Measurements from ENCODE around the gene ZNF236. TPM values are rescaled to one million over a fixed set of nuclear protein-coding genes. Genes with fewer than 3 reads are reported as not detected.
"Not testable (repeated sequence)": the region's sequence is repeated elsewhere in the genome, so short reads cannot be mapped to it uniquely, and the experiment has no call there.

ZNF236 gene
- total RNA-seq, 1 donor from 2014 or later: 11.7 TPM

- ATAC-seq (ENCODE audit: poor library complexity) (no peak), DNase-seq (no peak)
- intact Hi-C loops (cut with DNase I): no loop called here
Observed at GRCh38 chr18:76988827-76989646, 166.7 kb downstream of the ZNF236 start.

GRCh38 chr18:76989647-76990190, 167.4 kb downstream of the ZNF236 start:
- ATAC-seq (ENCODE audit: poor library complexity) (no peak), DNase-seq (no peak)
- intact Hi-C loops (cut with DNase I): no loop called here

DNA sequence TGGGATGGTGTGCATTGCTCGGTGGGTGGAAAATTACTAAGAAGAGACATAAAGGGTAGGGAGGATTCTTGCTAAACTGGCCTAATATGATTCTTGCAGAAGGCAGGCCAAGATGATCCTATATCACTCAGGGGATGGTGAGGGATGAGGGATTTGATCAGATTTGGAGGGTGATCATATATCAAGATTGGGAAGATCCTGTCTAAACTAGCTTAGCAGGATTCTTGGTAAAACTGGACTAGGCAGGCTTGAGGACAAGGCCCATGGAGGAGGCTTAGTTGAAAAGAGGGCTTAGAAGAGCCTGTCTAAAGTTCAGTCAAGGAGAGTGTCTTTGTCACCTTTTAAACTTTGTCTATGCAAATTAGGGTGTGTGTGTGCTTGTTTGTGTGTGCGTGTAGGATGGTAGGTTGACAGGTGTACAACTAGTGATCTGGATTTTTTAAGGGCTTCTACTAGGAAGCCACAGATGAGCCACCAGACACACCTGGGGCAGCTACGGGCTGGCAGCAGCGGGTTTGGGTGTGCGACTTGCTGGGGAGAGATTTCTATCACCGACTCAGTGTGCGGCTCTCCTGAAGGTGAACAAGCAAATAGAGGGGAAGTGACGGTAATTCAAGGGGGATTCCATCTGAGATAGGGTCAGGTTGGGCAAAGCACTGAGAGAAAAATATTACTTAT, 168.1 kb downstream of the ZNF236 start:
- ATAC-seq (ENCODE audit: poor library complexity); DNase-seq; intact Hi-C loops (cut with DNase I): not testable (repeated sequence)

DNA sequence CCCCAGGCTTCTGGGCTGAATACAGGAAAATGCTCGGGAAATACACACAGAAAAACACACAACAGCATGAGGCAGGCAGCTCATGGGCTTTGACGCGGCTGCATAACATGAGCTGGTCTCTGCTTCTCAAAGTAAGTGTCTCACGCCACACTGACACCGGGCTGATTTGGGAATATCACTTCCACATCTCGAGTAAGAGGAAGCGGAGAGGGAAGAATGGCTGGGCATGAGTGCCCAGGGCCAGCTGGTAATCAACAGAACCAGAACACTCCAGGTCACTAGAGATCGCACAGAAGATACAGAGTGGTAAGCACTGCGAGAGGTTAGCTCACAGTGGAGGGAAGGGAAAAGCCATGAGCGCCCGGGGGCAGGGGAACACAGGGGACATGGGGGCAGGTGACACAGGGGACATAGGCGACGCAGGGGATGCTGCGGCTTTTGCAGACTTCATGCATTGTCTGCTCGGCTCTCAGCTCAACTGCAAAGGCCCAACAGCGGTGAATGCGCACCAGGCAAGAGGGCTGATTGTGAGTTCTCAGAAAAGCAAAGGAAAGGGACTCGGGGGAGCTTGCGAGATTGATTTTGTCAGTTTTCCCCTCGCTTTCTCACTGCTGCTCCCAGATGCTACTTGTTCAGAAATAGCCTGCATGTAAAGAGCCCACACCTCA, 168.8 kb downstream of the ZNF236 start:
- intact Hi-C loops (cut with DNase I): no loop called here
- no peak for DNase-seq
- ATAC-seq (ENCODE audit: poor library complexity): peak; percentile 44

- intact Hi-C loops (cut with DNase I): no loop called here
- ATAC-seq (ENCODE audit: poor library complexity): no peak
- DNase-seq: no peak
Observed at GRCh38 chr18:76992226-76993084, 170.1 kb downstream of the ZNF236 start.

DNA sequence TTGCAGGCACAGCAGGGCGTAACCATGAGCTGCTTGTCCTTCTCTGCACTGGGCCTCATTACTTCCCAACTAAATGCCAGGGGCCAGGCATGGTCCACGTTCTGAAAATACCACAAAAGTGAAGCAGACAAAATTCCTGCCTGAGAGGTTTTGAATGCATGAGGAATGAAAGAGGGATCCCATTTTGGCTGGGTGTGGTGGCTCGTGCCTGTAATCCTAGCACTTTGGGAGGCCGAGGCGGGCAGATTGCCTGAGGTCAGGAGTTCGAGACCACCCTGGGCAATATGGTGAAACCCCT, 170.7 kb downstream of the ZNF236 start:
- intact Hi-C loops (cut with DNase I): no loop called here
- no peak for ATAC-seq (ENCODE audit: poor library complexity)

DNA sequence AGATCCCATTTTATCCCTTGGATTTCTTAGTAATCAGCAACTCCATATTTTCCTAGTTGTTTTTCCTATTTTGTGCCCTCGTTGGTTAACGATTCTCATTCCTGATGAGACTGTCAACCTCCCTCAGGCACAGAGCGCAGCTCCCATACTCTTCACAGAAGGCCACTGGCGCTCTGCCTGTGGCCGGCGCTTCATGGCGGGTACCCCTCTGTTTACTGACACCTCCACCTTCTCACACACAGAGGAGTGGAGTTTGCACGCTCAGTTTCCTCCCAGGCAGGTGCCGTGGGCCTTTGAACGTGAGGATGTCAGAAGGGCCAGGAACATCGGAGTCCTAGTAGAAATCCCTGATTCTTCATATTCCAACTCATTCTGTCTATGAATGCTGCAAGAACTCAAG, 171.2 kb downstream of the ZNF236 start:
- ATAC-seq (ENCODE audit: poor library complexity) (no peak), DNase-seq (no peak)
- intact Hi-C loops (cut with DNase I): no loop called here

More for the DNA sequence above, 170.7 kb downstream of the ZNF236 start:
- DNase-seq: no peak

DNA sequence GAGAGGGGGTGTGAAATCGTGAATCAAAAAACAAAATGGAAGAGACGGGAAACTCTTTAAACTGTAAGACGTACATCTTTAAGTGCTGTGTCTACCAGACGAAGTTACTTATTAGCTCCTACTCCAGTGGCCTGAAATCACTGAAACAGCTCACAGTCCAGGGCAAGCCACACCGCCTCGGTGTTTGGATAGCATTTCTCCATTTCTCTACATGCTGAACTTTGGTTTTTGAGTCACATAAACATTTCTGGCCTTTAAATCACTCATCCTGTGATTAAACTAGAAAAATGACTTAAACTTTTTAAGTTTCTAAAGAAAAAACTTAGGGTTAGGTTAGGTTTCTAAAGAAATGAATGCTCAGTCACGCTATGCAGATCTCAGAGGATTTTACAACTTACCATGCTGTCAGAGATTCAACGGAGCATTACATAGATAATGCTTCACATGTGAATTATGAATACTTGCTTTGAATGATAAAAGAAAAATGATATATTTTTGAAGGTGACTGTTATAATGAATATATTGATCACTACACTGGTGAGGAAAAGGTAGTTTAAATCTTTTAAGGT, 171.8 kb downstream of the ZNF236 start:
- intact Hi-C loops (cut with DNase I): no loop called here
- DNase-seq (no peak), ATAC-seq (ENCODE audit: poor library complexity) (no peak)

- intact Hi-C loops (cut with DNase I): no loop called here
- DNase-seq (no peak), ATAC-seq (ENCODE audit: poor library complexity) (no peak)
Observed at GRCh38 chr18:76995896-76996295, 173.5 kb downstream of the ZNF236 start.

GRCh38 chr18:76996429-76996828, 174.1 kb downstream of the ZNF236 start:
- DNase-seq: no peak
- intact Hi-C loops (cut with DNase I): no loop called here
- no peak for ATAC-seq (ENCODE audit: poor library complexity)

DNA sequence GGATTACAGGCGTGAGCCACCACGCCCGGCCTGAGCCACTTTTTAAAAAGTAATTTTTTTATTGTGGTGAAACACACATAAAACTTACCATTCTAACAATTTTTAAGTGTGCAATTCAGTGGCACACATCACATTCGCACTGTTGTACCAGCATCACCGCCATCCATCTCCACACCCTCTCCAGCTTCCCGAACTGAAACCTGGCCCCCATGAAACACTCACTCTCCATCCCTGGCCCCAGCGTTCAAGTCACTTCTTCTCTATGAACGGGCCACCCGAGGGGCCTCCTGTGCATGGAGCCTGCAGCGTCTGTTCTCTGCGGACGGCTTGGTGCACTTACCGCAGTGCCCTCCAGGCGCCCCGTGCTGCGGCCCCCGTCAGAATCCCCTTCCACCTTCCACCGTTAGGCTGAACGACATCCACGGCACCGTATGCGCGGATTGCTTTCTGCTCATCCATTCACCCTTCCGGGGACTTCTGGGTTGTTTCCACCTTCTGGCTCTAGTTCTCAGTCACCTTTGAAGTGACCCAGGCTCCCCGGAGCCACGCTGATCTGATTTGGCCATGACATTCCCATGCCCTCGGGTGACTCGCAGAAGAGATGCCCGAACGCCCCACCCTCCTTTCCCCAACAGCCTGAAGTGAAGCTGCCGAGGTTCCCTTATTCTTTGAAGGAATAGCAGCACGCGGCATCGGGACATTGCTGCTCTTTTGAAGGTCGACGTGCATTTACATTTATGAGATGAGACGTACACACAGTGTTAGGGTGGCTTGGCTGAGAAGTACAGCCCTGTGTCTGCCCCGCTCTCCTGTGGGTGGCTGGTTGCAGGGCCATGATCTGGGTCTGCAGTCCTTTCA, 175.8 kb downstream of the ZNF236 start:
- no peak for DNase-seq
- no peak for ATAC-seq (ENCODE audit: poor library complexity)
- intact Hi-C loops (cut with DNase I): no loop called here

DNA sequence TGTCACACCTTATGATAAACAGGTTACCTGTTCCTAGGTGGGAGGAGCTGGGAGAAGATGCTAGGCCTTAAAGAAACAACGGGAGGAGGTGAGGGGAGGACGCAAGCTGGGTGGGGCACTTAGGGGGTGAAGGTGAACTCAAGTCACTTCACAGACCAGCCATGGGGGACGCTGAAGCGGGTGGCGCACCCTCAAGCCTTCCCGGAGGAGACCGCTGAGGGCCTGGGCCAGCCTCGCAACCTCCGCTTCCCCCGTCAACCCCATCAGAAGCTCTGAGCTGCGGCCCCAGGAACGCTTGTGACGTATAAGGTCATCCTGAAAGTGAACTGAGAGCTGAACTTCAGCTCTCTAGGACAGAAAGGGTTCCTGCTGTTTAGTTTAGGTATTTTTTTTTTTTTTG, 176.7 kb downstream of the ZNF236 start:
- DNase-seq: no peak
- no peak for ATAC-seq (ENCODE audit: poor library complexity)
- intact Hi-C loops (cut with DNase I): no loop called here

DNA sequence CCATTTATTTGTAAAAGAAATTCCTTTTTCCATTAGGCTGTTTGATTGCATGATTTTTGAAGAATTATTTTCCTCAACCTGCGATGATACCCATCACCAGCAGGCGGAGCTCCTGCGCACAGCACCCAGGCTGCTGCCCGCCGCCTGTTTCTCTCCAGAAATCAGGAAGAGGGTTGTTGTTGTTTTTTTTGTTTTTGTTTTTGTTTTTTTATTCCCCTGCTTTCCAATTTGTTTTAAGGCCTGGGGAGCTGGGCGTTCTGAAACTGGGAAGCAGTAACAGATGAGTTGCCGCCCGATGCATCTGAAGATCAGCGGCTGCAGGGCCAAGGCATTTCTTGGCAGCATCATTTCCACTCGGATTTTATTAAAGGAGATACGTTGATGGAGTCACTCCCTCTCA, 178.2 kb downstream of the ZNF236 start:
- intact Hi-C loops (cut with DNase I): loop anchor here (5.0 kb wide), 3 partner anchors 57 to 212 kb away; partner anchors contain the start of gene MBP
- DNase-seq: peak; percentile 75
- peak; percentile 60 for ATAC-seq (ENCODE audit: poor library complexity)

DNA sequence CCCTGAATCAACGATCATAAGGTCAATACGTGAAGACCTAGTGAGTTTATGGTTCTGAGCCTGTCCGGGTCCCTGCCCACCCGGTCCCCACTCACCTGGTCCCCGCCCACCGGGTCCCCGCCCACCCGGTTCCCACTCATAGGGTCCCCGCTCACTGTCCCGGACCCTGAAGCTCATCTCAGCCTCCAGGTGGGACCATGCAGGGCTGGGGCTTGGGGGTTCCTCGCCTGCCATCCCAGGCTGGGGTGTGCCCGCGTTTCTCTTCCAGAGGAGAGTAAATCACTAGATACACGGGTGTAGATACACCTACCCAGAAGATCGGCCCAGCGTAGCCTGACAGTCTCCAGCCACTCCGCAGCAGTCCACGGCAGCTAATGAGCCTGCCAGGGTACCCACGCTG, 178.7 kb downstream of the ZNF236 start:
- DNase-seq (no peak), ATAC-seq (ENCODE audit: poor library complexity) (no peak)
- intact Hi-C loops (cut with DNase I): loop anchor here (5.0 kb wide), 3 partner anchors 56 to 211 kb away; partner anchors contain the start of gene MBP

DNA sequence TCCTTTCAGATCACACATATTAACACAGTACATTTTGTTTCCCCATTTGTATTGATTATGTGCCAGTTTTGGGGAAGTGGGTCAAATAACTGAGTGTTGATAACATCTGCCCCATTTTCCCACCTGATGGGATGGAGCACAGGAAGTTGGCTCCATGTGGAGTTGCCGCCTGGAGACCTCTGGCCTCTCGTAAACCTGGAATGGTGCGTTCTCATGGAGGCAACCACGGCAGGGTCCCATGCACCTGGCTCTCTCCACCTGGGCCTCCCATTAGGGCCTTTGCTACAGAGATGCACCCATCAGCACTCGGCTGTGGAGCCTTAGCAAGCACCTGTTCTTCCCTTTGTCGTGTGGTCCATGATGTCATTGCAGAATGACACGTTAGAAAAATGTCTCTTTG, 179.6 kb downstream of the ZNF236 start:
- no peak for DNase-seq
- intact Hi-C loops (cut with DNase I): loop anchor here (5.0 kb wide), 3 partner anchors 55 to 210 kb away; partner anchors contain the start of gene MBP

DNA sequence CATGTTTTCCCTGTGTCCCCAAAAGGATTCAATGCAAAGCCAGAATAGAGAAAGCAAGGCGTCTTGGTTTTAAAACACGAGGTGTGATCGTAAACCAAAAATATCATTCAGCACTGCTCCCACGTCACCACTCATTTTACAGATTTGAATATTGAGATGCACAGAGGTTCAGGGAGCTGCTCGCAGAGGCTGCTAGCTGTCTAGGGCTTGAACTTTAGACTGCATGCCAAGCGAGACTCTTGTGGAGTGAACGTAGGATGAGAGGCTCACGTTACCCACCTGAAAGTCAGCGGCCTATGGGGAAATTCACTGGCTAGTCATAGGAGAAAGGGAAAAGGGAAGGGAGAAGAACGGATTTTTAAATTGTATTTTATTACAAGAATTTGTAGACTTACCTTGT, 180.1 kb downstream of the ZNF236 start:
- ATAC-seq (ENCODE audit: poor library complexity): no peak
- intact Hi-C loops (cut with DNase I): loop anchor here (5.0 kb wide), 3 partner anchors 55 to 210 kb away; partner anchors contain the start of gene MBP

More for the DNA sequence above, 179.6 kb downstream of the ZNF236 start:
- no peak for ATAC-seq (ENCODE audit: poor library complexity)

DNA sequence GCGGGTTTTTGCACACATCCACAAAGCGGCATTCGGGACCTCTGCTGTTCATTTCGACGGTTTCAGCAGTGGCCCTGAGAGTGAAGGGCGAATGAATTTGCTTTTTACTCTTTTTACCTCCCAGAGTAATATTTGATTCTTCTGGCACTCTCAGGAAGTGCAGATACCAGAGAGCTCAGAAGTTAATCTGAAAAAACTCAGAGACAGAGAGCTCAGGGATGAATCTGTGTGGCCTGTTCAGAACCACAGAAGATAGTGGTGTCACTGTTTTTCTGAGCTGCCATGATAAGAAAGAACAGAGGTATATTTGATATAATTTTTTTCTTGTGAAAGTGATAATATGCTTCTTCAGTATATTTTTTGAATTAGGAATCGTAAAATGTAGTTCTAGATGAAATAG, 181.0 kb downstream of the ZNF236 start:
- intact Hi-C loops (cut with DNase I): loop anchor here (5.0 kb wide), 3 partner anchors 54 to 209 kb away; partner anchors contain the start of gene MBP
- DNase-seq: no peak
- no peak for ATAC-seq (ENCODE audit: poor library complexity)

More for the DNA sequence above, 180.1 kb downstream of the ZNF236 start:
- DNase-seq: no peak

Measured in Right ventricle myocardium superior (tissue), 1 donor.